Measurements from ENCODE around the gene SCIMP. TPM values are rescaled to one million over a fixed set of nuclear protein-coding genes. Genes with fewer than 3 reads are reported as not detected.
"Not testable (repeated sequence)": the region's sequence is repeated elsewhere in the genome, so short reads cannot be mapped to it uniquely, and the experiment has no call there.

SCIMP gene
- polyA plus RNA-seq, 2 of the 4 experiments (the other 2 are of a cell fraction), result not detected

- FAIRE-seq, result no peak
- POLR2A ChIA-PET, result no interaction called here
- ATAC-seq, result no peak
- DNase-seq (ENCODE audit: low read depth in 1 of 2, low spot score in 1 of 2), result no peak
- CTCF ChIA-PET, result interaction anchor here (0.8 to 1.0 kb wide), 2 partner anchors 30 to 109 kb away, joined by 3 to 4 read pairs; no protein-coding TSS in a partner anchor
- H3K4me2 ChIP-seq, result no peak overlapping the region
- H3K9me3 ChIP-seq, result no peaks in the 10 kb centered on the region
- H3K4me3 ChIP-seq, result no peak overlapping the region
- no peak overlapping the region for H3K27ac ChIP-seq
- 0 out of 3 replicates have a peak, but pooled peaks cover 3% of the 10 kb centered on the region for H3K4me1 ChIP-seq
- TF ChIP-seq FOSB (CRISPR knock-in tag; IDR thresholded peaks at IDR 0.05) (no peak), ELK1 (IDR thresholded peaks at IDR 0.05; ENCODE audit: low read depth, low read length) (no peak), HOXB13 (CRISPR knock-in tag; IDR thresholded peaks at IDR 0.05; ENCODE audit: low read depth) (no peak), NR3C1 (IDR thresholded peaks at IDR 0.05) (no peak), MAZ (IDR thresholded peaks at IDR 0.05; ENCODE audit: borderline replicate concordance, low read depth, low read length) (no peak), RCOR1 (IDR thresholded peaks at IDR 0.05; ENCODE audit: low read depth, low read length) (no peak), RARB (CRISPR knock-in tag; IDR thresholded peaks at IDR 0.05) (no peak), KDM5A (IDR thresholded peaks at IDR 0.05) (no peak), KDM1A (IDR thresholded peaks at IDR 0.05; ENCODE audit: low read depth) (no peak), RFX5 (IDR thresholded peaks at IDR 0.05) (no peak), USF2 (IDR thresholded peaks at IDR 0.05) (no peak), TFCP2L1 (CRISPR knock-in tag; IDR thresholded peaks at IDR 0.05) (no peak), ZNF302 (CRISPR knock-in tag; IDR thresholded peaks at IDR 0.05) (no peak), HOXB5 (CRISPR knock-in tag; IDR thresholded peaks at IDR 0.05) (no peak), BCL3 (IDR thresholded peaks at IDR 0.05) (no peak), POLR2AphosphoS2 (conservative IDR thresholded peaks at IDR 0.05; ENCODE audit: low read length) (no peak), MAX (IDR thresholded peaks at IDR 0.05) (no peak), CBX8 (IDR thresholded peaks at IDR 0.05) (no peak)
- TF ChIP-seq, protein P1, sequence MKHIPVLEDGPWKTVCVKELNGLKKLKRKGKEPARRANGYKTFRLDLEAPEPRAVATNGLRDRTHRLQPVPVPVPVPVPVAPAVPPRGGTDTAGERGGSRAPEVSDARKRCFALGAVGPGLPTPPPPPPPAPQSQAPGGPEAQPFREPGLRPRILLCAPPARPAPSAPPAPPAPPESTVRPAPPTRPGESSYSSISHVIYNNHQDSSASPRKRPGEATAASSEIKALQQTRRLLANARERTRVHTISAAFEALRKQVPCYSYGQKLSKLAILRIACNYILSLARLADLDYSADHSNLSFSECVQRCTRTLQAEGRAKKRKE (CRISPR knock-in tag; IDR thresholded peaks at IDR 0.05; ENCODE audit: low read depth), result no peak
- TF ChIP-seq, protein P2, sequence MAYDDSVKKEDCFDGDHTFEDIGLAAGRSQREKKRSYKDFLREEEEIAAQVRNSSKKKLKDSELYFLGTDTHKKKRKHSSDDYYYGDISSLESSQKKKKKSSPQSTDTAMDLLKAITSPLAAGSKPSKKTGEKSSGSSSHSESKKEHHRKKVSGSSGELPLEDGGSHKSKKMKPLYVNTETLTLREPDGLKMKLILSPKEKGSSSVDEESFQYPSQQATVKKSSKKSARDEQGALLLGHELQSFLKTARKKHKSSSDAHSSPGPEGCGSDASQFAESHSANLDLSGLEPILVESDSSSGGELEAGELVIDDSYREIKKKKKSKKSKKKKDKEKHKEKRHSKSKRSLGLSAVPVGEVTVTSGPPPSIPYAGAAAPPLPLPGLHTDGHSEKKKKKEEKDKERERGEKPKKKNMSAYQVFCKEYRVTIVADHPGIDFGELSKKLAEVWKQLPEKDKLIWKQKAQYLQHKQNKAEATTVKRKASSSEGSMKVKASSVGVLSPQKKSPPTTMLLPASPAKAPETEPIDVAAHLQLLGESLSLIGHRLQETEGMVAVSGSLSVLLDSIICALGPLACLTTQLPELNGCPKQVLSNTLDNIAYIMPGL (CRISPR knock-in tag; IDR thresholded peaks at IDR 0.05; ENCODE audit: borderline replicate concordance), result no peak
- 84% methylated on average over 6 of the region's 6 CpGs for WGBS (ENCODE audit: missing lambda C conversion rate)
These were observed 15.1 kb downstream of the SCIMP start for GRCh38 chr17:5219536-5219935.

DNA sequence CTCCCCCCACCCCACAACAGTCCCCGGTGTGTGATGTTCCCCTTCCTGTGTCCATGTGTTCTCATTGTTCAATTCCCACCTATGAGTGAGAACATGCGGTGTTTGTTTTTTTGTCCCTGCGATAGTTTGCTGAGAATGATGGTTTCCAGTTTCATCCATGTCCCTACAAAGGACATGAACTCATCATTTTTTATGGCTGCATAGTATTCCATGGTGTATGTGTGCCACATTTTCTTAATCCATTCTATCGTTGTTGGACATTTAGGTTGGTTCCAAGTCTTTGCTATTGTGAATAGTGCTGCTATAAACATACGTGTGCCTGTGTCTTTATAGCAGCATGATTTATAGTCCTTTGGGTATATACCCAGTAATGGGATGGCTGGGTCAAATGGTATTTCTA lies 17.1 kb downstream of the SCIMP start:
- WGBS (ENCODE audit: missing lambda C conversion rate), result 96% methylated on average over 4 of the region's 5 CpGs
- H3K9me3 ChIP-seq; FAIRE-seq; H3K4me3 ChIP-seq; DNase-seq (ENCODE audit: low read depth in 1 of 2, low spot score in 1 of 2); POLR2A ChIA-PET; H3K4me2 ChIP-seq; H3K27ac ChIP-seq; H3K4me1 ChIP-seq; ATAC-seq: not testable (repeated sequence)
- CTCF ChIA-PET, result interaction anchor here (1.0 kb wide), 1 partner anchor 25 kb away, joined by 3 read pairs; no protein-coding TSS in a partner anchor

All from A549 (cell line).